SK-N-SH treated with all-trans-retinoic acid at 6 μM for 48 hours (cell line): ENCODE measurements around the gene ENTPD1.

Source experiments
- ARNTL ChIP-seq: fragments of 450-650 bp; formaldehyde crosslinking; IDR thresholded peaks from 2 replicates; pipeline ENCODE4 v1.5.0; 2020; ENCODE audit warnings: low read depth, mild to moderate bottlenecking, moderate library complexity, borderline replicate concordance
- GLIS3 ChIP-seq: fragments of 250-450 bp; sonication (Bioruptor Pico); IDR thresholded peaks from 2 replicates; pipeline ENCODE4 v1.5.0; 2020; ENCODE audit warnings: mild to moderate bottlenecking, moderate library complexity
- ISL1 ChIP-seq: fragments of 250-450 bp; sonication (Bioruptor Pico); IDR thresholded peaks from 2 replicates; pipeline ENCODE4 v2.1.2; 2022; ENCODE audit warnings: mild to moderate bottlenecking, moderate library complexity
- OSR1 ChIP-seq: fragments of 250-450 bp; sonication (Bioruptor Pico); IDR thresholded peaks from 2 replicates; pipeline ENCODE4 v1.8.0; 2022; ENCODE audit warnings: moderate library complexity, mild to moderate bottlenecking, inconsistent platforms
- RARB ChIP-seq: fragments of 250-450 bp; sonication (Bioruptor Pico); IDR thresholded peaks from 2 replicates; pipeline ENCODE4 v1.8.0; 2021; ENCODE audit warnings: mild to moderate bottlenecking, moderate library complexity
- ZFP3 ChIP-seq: fragments of 250-450 bp; sonication (Bioruptor Pico); IDR thresholded peaks from 2 replicates; pipeline ENCODE4 v1.5.0; 2020; ENCODE audit warnings: mild to moderate bottlenecking, moderate library complexity
- ZFP30 ChIP-seq: fragments of 450-650 bp; formaldehyde crosslinking; IDR thresholded peaks from 2 replicates; pipeline ENCODE4 v1.5.0; 2022; ENCODE audit warnings: mild to moderate bottlenecking, moderate library complexity
- ZNF565 ChIP-seq: fragments of 450-650 bp; formaldehyde crosslinking; conservative IDR thresholded peaks from 2 replicates; pipeline ENCODE4 v1.5.0; 2020; ENCODE audit warnings: low read depth, mild to moderate bottlenecking, moderate library complexity
- ZNF70 ChIP-seq: fragments of 450-650 bp; formaldehyde crosslinking; IDR thresholded peaks from 2 replicates; pipeline ENCODE4 v1.5.0; 2020; ENCODE audit warnings: mild to moderate bottlenecking, moderate library complexity
- ZNF8 ChIP-seq: fragments of 450-650 bp; formaldehyde crosslinking; IDR thresholded peaks from 2 replicates; pipeline ENCODE4 v1.5.0; 2020; ENCODE audit warnings: mild to moderate bottlenecking, moderate library complexity
- TF ChIP-seq, protein P1 (sequence below): fragments of 250-450 bp; sonication (Bioruptor Pico); IDR thresholded peaks from 2 replicates; pipeline ENCODE4 v1.8.0; 2020; ENCODE audit warnings: mild to moderate bottlenecking, moderate library complexity, borderline replicate concordance

DNA sequence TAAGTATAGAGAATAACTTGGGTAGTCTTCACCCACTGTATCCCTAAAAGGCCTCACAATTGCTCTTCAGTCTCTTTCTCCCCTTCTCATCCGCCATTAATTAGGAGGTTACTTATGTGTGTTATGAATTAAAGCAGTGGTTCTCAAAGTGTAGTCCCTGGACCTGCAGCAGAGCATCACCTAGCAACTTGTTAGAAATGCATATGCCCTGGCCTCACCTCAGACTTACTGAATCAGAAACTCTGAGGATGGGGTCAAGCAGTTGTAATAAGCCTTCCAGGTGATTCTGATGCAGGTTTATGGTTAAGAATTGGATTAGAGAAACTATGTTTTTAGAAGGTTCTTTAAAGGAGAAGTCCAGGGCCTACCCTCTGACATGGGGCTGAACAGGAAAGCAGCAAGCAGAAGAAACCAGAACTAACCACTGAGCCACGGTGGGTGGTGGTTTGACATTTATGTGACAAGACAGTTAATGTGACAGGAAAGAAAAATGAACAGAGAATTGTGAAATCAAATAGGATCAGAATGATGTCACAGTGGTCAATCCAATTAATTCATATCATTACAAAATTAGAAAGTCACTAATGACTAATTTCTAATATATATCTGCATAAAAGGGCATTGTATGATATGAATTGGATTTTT is 37.6 kb downstream of the ENTPD1 start:
- no peak for TF ChIP-seq ISL1 (CRISPR knock-in tag)
- TF ChIP-seq, protein P1, sequence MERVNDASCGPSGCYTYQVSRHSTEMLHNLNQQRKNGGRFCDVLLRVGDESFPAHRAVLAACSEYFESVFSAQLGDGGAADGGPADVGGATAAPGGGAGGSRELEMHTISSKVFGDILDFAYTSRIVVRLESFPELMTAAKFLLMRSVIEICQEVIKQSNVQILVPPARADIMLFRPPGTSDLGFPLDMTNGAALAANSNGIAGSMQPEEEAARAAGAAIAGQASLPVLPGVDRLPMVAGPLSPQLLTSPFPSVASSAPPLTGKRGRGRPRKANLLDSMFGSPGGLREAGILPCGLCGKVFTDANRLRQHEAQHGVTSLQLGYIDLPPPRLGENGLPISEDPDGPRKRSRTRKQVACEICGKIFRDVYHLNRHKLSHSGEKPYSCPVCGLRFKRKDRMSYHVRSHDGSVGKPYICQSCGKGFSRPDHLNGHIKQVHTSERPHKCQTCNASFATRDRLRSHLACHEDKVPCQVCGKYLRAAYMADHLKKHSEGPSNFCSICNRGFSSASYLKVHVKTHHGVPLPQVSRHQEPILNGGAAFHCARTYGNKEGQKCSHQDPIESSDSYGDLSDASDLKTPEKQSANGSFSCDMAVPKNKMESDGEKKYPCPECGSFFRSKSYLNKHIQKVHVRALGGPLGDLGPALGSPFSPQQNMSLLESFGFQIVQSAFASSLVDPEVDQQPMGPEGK (CRISPR knock-in tag): no peak
- TF ChIP-seq ARNTL (CRISPR knock-in tag): no peak
- TF ChIP-seq ZFP30 (CRISPR knock-in tag): no peak
- no peak for TF ChIP-seq ZNF565
- no peak for TF ChIP-seq ZFP3 (CRISPR knock-in tag)
- no peak for TF ChIP-seq GLIS3 (CRISPR knock-in tag)
- no peak for TF ChIP-seq OSR1 (CRISPR knock-in tag)
- TF ChIP-seq RARB (CRISPR knock-in tag): no peak
- no peak for TF ChIP-seq ZNF70 (CRISPR knock-in tag)
- TF ChIP-seq ZNF8: no peak
